Esophagus squamous epithelium (tissue), 4 donors: Measurements from ENCODE around the gene RCOR3.

ENCODE experiments used
- CTCF ChIP-seq, 6 experiments: fragments of 450-650 bp in 4 of 6; fragments of 200-600 bp in 2 of 6; sonication (generic) in 2 of 6; IDR thresholded peaks; one replicate each; pipeline ENCODE4 v1.5.1; 2016 to 2019; ENCODE audit warnings: antibody characterized with exemption in 6 of 6, mild to moderate bottlenecking in 4 of 6, moderate library complexity in 4 of 6
- POLR2A ChIP-seq, 4 donors: fragments of 450-650 bp; IDR thresholded peaks; one replicate each; pipeline ENCODE4 v1.6.1; 2017; ENCODE audit warnings: antibody characterized with exemption in 4 of 4, mild to moderate bottlenecking in 4 of 4, moderate library complexity in 3 of 4

DNA sequence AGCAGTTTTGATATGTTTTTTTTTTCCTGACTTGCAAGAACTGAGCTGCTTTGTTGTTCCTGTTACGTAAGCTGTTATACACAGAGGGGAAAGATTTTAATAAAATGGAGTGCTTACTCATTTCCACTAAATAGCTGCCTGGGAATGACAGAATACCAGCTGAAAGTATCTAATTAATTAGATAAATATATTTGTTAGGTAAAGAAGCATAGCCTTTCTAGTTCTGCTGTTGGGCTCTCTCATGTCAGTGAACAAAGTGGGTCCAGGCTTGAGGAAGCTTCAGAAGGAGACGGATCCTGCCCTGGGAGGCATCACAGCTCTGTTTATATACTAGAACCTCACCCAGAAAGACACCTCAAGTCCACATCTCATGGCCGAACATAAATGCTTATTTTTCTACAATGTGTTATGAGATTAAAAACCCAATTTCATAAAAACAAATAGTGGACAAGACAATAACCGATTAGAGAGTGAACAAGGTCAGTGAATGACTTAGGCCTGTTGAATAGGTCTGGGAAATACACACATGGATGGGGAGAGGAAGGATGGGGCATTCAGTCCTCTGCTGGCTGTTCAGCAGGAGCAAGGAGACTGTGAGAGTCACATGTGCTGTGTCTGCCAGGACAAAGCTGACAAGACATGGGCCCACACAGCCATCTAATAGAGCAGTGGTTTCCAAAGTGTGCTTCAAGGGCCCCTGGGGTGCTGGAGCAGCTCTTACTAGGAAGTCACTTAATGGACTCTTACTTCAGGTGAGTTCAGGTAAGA is 88.1 kb downstream of the RCOR3 start:
- no peak for TF ChIP-seq CTCF (IDR thresholded peaks at IDR 0.05)
- no peak for TF ChIP-seq POLR2A (IDR thresholded peaks at IDR 0.05)
